ENCODE results near the gene NLGN1.

The NLGN1 gene

GRCh38 chr3:173839859-173840258 is 442.3 kb downstream of the NLGN1 start:
- DNase-seq (ENCODE audit: low read depth in 2 of 2) = no peak

DNA sequence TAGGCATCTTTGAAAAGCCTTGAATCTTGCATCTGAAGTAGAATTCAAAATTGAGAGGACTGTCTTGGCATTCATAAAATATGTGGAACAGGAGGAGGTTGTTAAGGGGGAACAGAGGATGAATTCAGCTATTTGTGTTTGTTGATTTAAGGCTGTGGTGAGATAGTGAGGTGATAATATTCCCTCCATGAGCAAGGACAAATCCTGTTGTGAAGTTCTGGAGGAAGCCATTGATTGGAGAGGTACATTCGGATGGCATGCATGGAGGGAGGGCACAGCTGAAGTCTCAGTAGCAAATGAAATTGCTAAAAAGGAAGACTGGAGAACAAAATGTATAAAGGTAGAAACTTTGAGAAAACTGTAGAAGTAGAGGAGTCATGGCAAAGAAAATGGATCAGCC is 443.8 kb downstream of the NLGN1 start:
- no peak for DNase-seq (ENCODE audit: low read depth in 2 of 2)

GRCh38 chr3:173843060-173843459 is 445.5 kb downstream of the NLGN1 start:
- DNase-seq (ENCODE audit: low read depth in 2 of 2) = no peak

- no peak for DNase-seq (ENCODE audit: low read depth in 2 of 2)
Measured at GRCh38 chr3:173846584-173846983, 449.0 kb downstream of the NLGN1 start.

DNA sequence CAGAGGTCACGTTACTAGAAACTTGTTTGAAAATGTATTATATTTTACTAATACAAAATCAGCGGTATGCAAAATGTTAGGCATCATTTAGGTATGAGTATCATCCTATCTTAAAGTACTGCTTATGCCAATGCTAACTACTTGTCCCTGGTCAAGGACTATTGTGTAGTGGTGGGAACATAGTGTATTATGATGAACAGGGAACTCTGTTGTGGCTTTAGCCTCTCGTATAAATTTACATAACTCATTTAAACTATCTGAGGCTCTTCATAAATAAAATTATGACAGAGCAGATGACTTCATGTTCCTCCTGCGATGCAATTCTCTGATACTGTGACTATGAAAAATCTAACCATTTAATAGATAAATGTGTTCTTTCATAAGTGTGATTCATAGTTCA is 451.9 kb downstream of the NLGN1 start:
- DNase-seq (ENCODE audit: low read depth in 2 of 2) = no peak

- DNase-seq (ENCODE audit: low read depth in 2 of 2) = no peak
Measured at GRCh38 chr3:173857154-173857553, 459.6 kb downstream of the NLGN1 start.

GRCh38 chr3:173862701-173863100 is 465.2 kb downstream of the NLGN1 start:
- no peak for DNase-seq (ENCODE audit: low read depth in 2 of 2)

DNA sequence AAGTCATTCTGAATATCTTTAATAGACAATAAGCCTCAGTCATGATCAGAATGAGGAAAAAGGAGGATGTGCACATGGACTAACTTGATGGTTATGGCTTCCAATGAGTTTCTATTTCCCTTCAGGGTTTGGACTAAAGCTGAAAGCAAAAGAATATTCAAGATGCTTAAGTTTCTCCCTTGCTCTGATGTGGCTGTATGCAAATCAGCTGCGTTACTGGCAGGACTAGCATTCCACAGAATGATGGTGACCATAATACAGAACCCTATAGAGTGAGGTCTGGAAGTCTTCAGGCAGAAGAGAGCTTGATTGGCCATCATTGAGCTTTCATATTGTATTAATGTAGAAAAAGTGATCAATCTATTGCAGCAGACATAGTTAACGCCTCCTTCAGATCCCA is 466.0 kb downstream of the NLGN1 start:
- no peak for DNase-seq (ENCODE audit: low read depth in 2 of 2)

GRCh38 chr3:173865900-173866498 is 468.5 kb downstream of the NLGN1 start:
- DNase-seq (ENCODE audit: low read depth in 2 of 2) = no peak

GRCh38 chr3:173869766-173870165 is 472.2 kb downstream of the NLGN1 start:
- DNase-seq (ENCODE audit: low read depth in 2 of 2) = no peak

DNA sequence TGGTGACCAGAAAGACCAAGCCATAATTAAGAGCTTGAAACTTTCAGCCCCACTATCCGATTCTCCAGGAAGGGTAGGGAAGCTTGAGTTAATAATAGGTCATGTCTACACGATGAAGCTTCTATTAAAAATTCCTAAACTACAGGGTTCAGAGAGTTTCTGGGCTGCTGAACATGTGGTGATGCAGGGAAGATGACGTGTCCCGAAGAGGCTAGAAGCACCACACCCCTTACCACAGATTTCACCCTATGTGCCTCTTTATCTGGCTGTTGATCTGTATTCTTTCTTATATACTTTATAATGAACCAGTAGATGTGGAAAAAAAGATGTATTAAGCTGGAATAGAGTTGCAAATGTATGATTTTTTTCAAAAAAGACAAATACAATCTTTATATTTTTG is 473.4 kb downstream of the NLGN1 start:
- DNase-seq (ENCODE audit: low read depth in 2 of 2) = no peak

GRCh38 chr3:173875790-173876189 is 478.2 kb downstream of the NLGN1 start:
- no peak for DNase-seq (ENCODE audit: low read depth in 2 of 2)

GRCh38 chr3:173876476-173876875 is 478.9 kb downstream of the NLGN1 start:
- DNase-seq (ENCODE audit: low read depth in 2 of 2) = no peak

- DNase-seq (ENCODE audit: low read depth in 2 of 2) = no peak
Measured at GRCh38 chr3:173887888-173888287, 490.3 kb downstream of the NLGN1 start.

DNA sequence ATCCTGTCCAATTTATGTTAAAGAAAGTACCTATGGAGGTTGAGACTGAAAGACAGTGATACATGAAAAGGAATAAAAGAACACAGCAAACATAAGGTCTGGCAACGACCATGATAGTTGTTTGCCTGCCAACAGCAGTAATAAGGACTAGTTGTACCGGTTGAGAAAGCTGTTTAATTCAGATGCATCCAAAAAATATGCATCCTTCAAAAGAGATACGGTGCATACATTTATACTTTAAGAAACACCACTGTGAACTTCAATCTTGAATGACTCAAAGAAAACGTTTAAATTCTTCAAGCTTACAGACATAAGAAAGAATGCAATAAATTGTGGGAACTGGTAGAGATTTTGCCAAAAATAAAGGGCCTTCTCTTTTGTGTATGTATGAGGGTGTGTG is 492.1 kb downstream of the NLGN1 start:
- no peak for DNase-seq (ENCODE audit: low read depth in 2 of 2)

- no peak for DNase-seq (ENCODE audit: low read depth in 2 of 2)
Measured at GRCh38 chr3:173890091-173890490, 492.5 kb downstream of the NLGN1 start.

DNA sequence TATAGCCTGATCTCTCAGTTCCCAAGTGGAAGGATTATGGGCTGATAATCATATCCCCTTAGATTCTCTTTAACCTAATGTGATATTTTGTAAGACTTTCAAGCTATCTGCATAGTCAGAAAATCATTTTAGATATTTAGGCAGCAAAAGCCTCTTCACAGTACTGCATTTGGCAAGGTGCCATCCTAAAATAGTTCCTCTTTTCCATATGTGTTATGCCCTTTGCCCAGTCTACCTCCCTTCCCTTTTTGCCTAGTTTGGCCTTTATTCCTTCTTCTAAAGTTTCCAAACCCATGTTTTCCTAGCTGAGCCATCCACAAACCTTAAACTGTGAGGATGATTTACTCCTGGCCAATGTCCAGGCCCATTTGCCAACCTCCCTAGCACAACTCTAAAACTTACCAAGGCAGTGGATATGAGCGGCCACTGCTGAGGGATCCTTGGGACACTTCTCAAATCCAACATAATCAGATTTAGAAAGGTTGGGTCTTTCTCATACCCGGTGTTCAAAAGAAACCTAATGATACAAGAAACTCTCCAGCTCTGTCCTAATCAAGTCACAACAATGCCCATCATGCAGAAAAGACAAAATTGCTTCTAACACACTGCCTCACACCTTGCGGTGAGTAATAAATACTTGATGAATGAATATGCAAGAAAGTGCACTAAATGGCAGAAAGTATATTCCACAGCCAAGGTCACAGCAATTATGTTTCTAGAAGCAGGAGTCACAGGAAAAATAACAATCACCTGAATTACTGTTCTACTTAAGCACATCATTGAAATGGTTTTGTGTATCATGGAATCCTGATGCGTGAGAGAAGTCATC is 493.9 kb downstream of the NLGN1 start:
- no peak for DNase-seq (ENCODE audit: low read depth in 2 of 2)

GRCh38 chr3:173892547-173892946 is 495.0 kb downstream of the NLGN1 start:
- DNase-seq (ENCODE audit: low read depth in 2 of 2) = no peak

- DNase-seq (ENCODE audit: low read depth in 2 of 2) = no peak
Measured at GRCh38 chr3:173893066-173893465, 495.5 kb downstream of the NLGN1 start.

DNA sequence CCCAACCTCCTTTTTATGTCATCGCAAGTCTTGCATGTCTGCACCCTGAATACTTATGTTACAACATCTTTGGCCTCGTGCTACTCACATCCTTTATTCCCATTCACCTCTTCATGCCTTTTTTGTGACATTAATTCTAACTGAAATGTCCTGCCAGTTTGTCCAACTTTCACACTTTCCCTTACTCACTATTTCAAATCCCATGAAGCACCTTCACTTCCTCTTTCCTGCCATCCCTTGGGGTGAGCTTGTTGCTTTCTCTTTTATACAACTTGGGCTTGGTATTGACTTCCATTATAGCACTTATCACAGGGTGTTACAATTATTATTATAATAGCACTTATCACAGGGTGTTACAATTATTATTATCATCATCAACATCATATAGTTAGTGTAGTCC is 496.3 kb downstream of the NLGN1 start:
- DNase-seq (ENCODE audit: low read depth in 2 of 2) = no peak

GRCh38 chr3:173897631-173898030 is 500.1 kb downstream of the NLGN1 start:
- no peak for DNase-seq (ENCODE audit: low read depth in 2 of 2)

DNA sequence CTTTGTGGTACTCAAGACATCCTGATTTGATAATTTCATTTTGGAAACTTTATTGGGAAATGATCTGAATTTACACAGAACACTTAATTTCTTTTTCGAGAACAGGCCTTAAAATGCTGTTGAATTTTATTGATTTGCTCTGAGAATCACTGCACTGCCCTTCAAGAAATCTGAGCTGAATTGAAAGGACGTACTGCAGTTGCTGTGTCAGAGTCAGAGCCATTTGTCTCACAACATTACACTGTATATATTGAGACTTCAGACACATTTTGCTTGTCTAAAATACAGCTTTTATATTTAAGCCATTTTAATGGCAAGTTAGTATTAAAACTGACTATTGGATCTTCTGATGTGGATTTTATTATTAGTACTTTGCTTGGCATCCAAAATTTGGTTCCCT is 504.1 kb downstream of the NLGN1 start:
- no peak for DNase-seq (ENCODE audit: low read depth in 2 of 2)

DNA sequence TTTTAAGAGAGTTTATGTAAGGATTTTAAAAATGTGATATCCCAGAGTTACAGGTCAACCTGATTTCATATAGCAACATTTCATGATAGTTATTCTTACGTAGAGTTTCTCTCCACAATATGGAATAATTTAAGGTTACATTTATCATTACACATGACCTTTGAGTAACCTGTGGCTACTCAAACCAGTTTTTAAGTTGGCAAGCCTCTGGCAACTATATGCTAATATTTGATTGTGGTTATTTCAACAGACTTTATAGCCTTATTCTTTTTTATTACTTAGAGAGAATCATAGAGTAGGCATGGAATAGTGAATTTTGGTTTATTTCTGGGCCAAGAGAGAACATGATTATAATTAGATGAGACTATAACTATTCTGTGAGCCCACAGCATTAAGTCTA is 504.9 kb downstream of the NLGN1 start:
- DNase-seq (ENCODE audit: low read depth in 2 of 2) = no peak

GRCh38 chr3:173902871-173903270 is 505.3 kb downstream of the NLGN1 start:
- no peak for DNase-seq (ENCODE audit: low read depth in 2 of 2)

Measured in stimulated activated CD8-positive, alpha-beta memory T cell treated with anti-CD3 and anti-CD28 coated beads, Interleukin-7, amount 100 ng/mL, for 4 hours (primary cell).